ENCODE data around the gene KCNJ1.

DNA sequence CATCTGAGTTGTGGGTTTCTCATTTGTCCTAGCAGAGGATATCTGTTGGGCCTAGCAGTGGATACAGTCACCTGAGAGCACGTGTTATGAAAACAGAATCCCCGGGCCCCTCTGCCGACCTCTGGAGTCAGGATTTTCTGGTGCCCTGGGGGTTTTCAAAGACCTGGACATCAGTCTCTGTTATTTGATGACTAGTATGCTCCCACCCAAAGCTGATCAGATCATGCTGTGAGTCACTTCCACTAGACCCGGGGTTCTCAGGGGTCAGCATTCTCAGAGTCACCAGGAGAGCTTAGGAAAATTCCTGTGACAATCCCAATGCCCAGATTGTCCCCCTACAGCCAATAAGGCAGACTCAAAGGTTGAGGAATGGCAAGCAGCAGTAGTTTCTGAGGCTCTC, 38.7 kb downstream of the KCNJ1 start:
- TF ChIP-seq SUZ12 (IDR thresholded peaks at IDR 0.05; ENCODE audit: extremely low read depth, insufficient read depth, insufficient read length), result no peak
- no peak for TF ChIP-seq YY1 (IDR thresholded peaks at IDR 0.05; ENCODE audit: insufficient read depth, insufficient read length)
- no peak for TF ChIP-seq ZNF274 (IDR thresholded peaks at IDR 0.05; ENCODE audit: low read depth, low read length)

Data from NT2/D1 (cell line).